ENCODE results near the gene CHRDL2.

The CHRDL2 gene

DNA sequence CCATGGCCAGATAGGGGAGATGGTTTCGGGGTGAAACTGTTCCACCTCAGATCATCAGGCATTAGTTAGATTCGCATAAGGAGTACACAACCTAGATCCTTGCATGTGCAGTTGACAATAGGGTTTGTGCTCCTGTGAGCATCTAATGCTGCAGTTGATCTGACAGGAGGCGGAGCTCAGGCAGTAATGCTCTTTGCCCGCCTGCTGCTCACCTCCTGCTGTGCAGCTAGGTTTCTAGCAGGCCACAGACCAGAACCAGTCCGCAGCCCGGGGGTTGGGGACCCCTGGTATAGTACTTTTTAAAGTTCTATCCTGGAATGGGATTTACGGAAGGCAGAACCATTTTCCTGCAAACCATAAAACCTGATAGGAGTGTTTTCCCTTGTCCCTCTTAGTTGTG, 84.3 kb downstream of the CHRDL2 start:
- no peak for DNase-seq (ENCODE audit: low read depth, low spot score)
- Histone ChIP-seq H3K27me3 (ENCODE audit: control insufficient read depth, insufficient read depth, low read length) (no peaks in the 10 kb centered on the region), H3K9me3 (ENCODE audit: control insufficient read depth, insufficient read depth, low read length) (no peaks in the 10 kb centered on the region), H3K27ac (ENCODE audit: low read length) (no peak overlapping the region), H3K4me3 (ENCODE audit: low read length) (no peak overlapping the region), H3K4me1 (ENCODE audit: control insufficient read depth, insufficient read depth, low read length) (no peaks in the 10 kb centered on the region), H3K36me3 (ENCODE audit: control insufficient read depth, insufficient read depth, low read length) (no peaks in the 10 kb centered on the region)
- WGBS (ENCODE audit: insufficient coverage, insufficient read length), result no CpG with 5 or more reads among the region's 7 CpGs

Measured in iPS DF 6.9 (cell line).